ENCODE results near the gene TBXAS1.

The TBXAS1 gene

DNA sequence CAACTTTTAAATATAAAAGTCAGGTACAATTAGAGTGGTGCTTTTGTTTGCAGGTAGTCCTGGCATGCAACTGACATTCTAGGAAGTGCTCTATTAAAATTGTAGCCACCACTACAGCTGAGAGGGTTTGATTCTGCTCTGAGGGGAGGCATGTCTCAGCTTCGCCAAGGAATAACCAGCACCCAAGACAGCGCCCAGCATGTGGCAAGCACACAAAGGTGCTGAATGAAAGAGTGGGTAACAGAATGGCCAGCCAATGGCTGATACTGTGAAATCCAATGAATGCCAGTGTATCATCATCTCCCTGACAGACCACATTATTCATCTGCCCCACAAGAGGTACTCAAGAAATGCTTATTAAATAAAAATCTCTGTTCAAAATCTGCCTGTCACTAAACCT lies 226.8 kb downstream of the TBXAS1 start:
- DNase-seq, result no peak

DNA sequence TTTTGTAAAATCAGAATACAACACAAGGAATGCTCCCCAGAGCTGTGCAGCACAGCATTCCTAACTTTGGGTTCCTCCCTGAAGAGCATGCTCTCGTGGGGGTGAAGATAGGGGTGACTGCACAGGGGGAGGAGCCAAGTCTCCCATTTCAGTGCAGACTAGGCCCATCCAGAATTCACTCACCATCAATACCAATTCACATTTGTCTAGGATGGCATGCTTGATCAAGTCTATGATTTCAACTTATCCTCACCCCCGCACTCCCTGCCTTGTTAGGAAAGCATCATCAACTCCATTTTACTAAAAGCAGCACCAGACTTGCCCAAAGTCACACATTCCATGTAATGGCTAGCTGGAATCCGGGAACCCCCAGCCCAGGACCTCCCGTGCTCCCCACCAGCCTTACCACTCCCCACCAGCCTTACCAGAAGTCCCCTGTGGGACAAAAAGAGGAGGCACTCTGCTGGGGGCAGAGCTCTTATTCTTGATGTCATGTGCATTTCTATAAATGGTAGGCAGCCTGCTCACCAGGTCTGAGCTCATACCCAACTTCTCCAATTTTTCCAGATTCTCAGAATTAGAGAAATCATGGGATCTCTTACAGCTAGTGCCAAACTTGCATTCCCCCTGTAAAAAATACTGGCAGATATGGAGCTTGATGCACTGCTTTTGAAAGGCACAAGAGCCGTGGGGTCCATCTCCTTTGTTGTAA lies 227.5 kb downstream of the TBXAS1 start:
- no peak for DNase-seq

DNA sequence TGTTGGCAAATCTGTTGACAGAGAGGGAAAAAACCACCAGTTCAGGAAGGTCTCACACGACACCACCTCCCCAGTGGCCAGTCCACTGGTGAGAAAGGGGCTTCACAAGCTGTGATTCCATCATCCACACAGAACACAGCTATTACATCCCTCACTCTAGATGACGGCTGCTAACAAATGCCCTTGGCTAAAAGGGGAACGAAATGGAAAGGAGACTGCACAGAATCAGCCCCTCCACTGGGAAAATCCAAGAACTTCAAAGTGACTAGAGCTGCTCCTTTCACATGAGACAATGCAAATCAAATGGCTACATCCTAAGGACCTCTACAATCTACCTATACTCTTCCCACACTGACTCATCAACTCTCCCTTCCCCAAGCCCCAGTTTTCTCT lies 228.1 kb downstream of the TBXAS1 start:
- DNase-seq, result no peak

DNA sequence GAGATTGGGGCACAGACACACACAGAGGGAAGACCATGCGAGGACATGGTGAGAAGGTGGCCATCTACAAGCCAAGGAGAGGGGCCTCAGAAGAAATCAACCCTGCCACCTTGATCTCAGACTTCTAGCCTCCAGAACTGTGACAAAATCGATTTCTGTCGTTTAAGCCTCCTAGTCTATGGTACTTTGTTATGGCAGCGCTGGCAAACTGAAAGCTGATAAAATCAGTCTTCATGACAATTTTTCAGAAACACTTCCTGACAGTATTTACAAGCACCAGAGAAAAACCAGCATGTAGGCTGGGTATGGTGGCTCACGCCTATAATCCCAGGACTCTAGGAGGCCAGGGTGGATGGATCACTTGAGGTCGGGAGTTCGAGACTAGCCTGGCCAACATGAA lies 229.5 kb downstream of the TBXAS1 start:
- DNase-seq, result no peak

DNA sequence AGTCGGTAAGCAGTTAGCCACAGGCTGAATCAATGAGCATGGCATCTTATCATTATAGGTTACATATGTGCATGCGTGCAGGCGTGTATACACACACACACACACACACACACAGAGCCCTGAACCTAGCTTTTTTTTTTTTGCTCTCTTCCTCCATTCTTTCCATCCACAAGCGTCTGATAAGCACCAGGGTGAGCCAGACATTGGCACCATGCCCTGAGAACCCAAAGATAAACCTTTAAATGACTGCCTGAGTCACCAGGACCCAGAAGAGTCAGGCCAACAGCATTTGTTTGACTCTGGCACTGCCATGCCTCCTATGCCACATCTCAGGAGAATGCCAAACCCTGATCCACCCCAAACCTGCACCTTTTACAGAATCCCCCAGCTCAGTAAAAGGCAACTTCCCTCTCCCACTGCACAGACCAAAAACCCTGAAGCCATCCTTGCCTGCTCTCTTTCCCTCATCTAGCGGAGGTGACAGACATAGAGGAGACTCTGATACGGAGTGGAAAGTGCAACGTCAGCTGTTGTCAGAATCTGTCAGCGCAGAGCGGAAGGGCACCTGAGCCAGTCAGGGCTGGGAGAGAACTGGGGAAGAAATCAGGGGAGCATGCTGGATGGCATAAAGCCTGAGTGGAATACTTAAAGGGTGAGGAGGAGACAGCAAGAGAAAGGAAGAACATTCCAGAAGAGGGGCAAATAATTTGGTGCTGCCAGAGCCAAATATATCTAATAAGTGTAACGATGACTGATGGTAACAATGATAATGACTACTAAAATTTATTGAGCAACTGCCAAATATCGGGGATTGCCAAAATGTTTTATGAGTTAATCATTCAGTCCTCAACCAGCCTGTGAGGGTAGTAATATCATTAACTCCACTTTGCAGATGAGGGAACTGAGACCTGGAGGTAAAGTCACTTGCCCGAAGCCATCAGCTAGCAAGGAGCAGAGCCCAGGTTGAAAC lies 230.5 kb downstream of the TBXAS1 start:
- peak in 4 of 6 experiments; percentile 5 to 30 (median 17) for DNase-seq

DNA sequence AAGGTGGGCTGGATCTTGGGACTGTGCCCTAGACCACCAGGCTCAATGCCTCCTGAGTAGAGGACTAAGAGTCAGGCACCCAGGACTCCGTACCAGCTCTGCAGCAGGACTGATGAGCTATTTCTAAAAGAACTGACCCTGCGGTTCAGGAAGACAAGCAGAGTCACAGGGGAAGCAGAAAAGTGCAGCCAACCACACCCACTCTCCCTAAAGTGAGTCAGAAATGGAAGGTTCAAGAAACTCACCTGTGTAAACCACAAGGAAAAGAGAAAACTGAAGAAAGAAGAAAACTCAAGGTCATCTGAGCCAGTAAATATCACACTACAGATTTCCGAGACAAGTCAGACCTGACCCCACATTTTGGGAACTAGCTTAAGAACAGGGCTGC lies 231.2 kb downstream of the TBXAS1 start:
- no peak for DNase-seq

DNA sequence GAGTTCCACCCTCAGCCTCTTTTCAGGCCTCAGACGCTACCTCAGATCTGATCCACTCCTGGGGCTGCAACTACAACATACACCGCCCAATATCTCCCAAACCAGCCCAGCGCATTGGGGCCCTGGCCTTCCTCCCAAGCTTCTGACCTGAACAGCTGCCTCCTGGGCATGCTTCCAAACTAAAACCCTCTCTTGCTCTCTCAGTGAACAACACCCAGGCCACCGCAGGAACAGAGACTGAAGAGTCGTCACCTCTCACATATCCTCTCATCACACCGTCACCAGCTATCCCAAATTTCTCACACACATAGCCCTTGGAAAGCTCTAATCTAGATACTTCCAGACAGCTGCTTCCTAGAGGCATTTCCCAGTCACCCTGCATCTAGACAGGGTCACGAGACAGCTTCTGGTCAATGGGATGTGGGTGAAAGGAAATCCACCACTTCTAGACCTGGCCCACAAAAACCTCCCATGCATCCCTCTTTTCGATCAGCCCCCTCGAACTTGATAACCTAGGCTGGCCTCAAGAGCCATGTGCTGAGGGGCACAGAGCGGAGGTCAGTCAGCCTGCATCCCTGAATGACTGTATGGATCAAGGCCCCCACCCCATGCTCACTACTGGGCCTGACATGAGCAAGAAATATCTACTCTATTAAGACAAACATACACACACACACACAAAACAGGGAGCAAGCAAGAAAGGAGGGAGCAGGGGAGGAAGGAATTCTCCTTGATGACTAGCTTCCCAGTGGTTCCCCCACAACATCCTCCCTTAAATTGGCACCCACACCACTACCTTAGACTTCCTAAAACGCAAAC lies 231.9 kb downstream of the TBXAS1 start:
- no peak for DNase-seq

DNA sequence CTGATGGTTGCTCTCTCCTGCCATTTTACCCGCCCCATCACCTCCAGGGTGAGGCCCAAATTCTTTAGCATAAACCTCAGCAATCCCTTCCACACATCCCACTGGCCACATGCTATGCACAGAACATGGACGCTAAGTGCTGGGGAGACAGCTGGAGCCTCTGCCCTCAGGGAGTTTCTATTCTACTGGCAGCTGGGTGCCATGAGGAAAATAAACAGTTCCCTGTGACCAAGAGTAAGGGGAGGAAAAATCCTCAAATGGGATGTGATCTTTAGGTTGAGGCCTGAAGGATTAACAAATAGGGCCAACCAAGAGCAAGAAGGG lies 232.5 kb downstream of the TBXAS1 start:
- no peak for DNase-seq

DNA sequence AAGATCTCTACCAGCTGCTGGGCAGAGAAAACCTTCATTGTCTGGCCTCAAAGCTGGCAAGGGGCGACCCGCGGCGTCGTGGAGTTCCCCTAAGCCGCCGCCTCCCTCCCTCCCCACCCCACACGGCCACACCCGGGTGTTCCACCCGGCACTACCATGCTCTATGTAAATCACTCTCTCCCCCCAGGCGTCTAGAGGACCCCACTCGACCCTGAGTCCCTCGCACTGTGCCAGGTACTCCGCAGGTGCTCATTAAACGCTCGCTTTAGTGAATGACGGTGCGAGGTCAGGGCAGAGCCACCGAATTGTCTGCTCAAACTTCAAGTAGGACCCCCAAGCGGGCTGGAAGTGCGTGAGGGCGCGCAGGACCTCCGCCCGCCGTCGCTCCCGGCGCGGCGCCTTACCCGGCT lies 233.1 kb downstream of the TBXAS1 start:
- peak; percentile 33 to 72 (median 55) for DNase-seq

DNA sequence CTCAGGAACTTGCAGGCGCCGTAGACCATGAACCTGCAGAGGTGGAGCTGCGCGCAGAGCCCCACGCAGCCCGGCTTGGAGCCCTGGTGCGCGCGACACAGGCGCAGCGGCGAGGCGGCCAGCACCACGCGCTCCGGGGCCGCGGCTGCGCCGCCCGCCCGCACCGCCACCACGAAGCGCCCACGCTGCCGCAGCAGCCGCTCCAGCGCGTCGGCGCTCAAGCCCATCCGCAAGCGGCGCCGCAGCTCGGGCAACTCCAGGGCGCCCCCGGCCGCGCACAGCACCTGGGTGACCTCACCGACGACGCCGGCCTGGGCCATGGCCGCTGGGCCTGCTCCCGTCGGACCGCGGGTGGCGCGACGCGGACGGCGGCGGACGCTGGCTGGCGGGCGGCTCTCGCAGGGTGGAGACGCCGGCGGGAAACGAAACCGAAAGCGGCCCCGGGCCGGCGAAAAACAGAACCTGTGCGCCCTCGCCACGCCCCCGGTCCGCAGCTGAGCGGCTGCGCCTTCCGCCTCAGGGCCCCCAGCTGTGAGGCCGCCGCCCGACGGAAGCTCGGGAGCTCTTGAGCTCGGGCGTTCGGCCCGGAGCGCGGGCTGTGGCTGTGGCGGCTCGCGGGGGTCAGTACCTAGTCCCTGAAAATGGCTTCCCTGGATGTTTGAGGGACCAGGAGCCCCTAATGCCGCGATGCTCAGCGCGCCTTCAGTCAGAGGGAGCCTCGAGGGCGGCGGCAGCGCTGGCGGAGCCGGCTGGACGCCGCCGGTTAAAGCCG lies 233.7 kb downstream of the TBXAS1 start, which contains the start of gene PARP12:
Gene PARP12 (minus strand): TSS at position 424 of the 772 bp plus-strand sequence. CDS start 104 bp downstream, at position 320.
- DNase-seq, result peak; percentile 72 to 85 (median 79)

DNA sequence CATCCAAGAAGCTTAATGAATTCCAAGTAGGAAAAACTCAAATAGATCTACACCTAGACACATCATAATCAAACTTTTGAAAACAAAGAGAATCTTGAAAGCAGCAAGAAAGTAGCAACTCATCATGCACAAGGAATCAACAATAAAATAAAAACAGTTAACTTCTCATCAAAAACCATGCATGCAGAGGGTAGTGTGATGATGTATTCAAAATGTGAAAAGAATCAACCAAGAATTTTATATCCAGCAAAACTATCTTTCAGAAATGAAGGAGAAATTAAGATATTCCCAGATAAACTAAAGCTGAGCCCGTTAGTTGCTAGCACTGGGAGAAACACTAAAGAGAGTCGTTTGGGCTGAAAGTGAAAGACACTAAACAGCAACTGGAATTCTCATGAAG lies 238.0 kb downstream of the TBXAS1 start:
- DNase-seq, result no peak

DNA sequence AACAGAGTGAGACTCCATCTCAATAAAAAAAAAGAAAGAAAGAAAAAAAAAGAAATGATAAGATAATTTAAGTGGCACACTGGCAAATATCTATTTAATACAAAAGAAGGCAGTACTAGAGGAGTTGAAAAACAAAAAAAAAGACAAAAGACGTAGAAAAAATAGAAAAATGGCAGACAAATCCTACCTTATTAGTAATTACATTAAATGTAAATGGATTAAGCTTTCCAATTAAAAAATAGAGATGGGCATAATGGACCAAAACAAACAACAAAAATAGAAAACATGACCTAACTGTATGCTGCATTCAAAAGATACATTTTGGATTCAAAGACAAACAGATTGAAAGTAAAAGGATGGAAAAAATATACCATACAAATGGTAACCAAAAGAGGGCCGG lies 239.0 kb downstream of the TBXAS1 start:
- no peak for DNase-seq

DNA sequence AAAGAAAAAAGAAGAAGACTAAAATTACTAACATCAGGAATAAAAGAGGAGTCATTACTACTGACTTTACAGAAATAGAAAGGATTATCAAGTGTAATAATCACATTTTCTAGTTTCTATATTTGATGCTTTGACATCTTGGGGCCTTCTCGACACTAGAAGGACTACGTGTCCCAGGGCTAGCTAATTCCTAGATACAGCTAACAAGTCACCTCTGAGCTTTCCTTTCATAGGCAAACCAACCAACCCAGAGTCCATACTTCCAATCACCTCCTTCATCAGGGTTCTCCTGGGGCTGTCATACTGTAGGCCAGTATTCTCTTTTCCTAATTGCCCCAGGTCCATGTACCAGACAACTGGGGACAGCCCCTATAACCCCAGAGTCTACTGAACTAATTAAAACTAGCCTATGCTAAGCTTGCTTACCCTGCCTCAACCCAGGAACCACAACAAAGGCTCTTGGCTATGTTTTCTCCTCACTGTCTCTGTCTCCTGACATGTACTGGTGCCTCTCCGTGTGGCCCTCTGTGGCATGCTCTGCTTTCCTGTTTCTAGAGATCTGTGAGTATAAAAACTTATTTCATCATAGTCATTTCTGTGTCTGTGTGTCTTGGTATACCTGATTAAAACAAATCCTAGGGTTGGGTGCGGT lies 240.4 kb downstream of the TBXAS1 start:
- DNase-seq, result peak in 1 of 6 experiments; percentile 9

Data from stimulated activated naive CD4-positive, alpha-beta T cell (primary cell).